ENCODE data around the gene XXYLT1. TPM values are rescaled to one million over a fixed set of nuclear protein-coding genes. Genes with fewer than 3 reads are reported as not detected.

The XXYLT1 gene
- total RNA-seq, 1 donor from 2014 or later = 16.4 TPM

- no peaks in the 10 kb centered on the region for H3K9me3 ChIP-seq (ENCODE audit: low read depth)
- no peak for TF ChIP-seq EZH2 (IDR thresholded peaks at IDR 0.05)
- no peak for TF ChIP-seq EZH2phosphoT487 (IDR thresholded peaks at IDR 0.05)
- TF ChIP-seq CTCF (IDR thresholded peaks at IDR 0.05) = no peak
- peaks cover 6% of the 10 kb centered on the region for H3K27me3 Mint-ChIP-seq (ENCODE audit: insufficient read depth, low read depth)
- peaks cover 13% of the 10 kb centered on the region for H4K20me1 ChIP-seq (ENCODE audit: low read depth)
- no peak for DNase-seq (ENCODE audit: low spot score)
- H3K79me2 ChIP-seq (ENCODE audit: low read depth) = peaks cover 82% of the 10 kb centered on the region
- H3K36me3 ChIP-seq = no peaks in the 10 kb centered on the region
- H3F3A ChIP-seq (ENCODE audit: low read depth) = peaks cover 9% of the 10 kb centered on the region
- no peak overlapping the region for H3K27ac Mint-ChIP-seq
- peaks cover 42% of the 10 kb centered on the region for H3K4me1 ChIP-seq
- no peaks in the 10 kb centered on the region for H3K9me3 Mint-ChIP-seq
- H3K4me2 ChIP-seq = peak overlapping the region; percentile 74
- no peak overlapping the region for H3K4me3 ChIP-seq
- peaks cover 17% of the 10 kb centered on the region for H3K36me3 Mint-ChIP-seq
- no peak overlapping the region for H3K27ac ChIP-seq
- H3K9ac ChIP-seq = no peak overlapping the region
- peaks cover 57% of the 10 kb centered on the region for H3K4me1 Mint-ChIP-seq
- H3K27me3 ChIP-seq = no peaks in the 10 kb centered on the region
- no peak overlapping the region for H2AFZ ChIP-seq (replicated peaks)
- no peak overlapping the region for H3K4me3 Mint-ChIP-seq
These were observed 19.5 kb downstream of the XXYLT1 start for GRCh38 chr3:195251336-195252065.

DNA sequence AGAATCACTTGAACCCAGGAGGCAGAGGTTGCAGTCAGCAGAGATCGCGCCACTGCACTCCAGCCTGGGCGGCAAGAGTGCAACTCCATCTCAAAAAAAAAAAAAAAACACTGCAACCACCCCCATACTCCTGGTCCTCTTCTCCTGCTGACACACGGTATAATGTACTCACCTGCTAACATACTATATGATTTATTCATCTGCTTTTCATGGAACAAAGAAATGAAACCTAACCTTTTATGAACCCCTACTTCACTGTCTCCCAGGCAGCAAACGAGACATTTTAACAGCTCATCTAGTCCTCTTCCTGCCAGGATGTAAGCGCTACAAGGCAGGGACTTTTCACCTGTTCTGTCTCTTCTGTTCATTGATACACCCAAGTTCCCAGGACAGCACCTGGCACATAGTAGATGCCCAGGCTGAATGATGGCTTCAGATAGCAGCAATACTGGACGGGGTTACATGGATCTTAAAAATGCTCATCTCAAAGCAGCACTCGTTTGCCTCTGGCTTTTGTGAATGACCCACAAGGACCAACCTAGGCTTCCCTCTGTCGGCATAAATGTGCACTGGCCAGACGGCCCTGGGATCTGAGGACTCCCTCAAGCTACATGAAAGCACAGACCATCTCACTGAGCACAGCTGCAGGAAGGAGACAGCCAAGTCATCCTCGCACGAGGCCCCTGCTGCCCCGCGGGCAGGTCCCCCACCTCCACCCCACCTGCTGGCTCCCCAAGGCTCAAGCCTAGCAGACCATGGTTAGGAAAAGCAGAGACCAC lies 20.3 kb downstream of the XXYLT1 start:
- H3K9me3 ChIP-seq (ENCODE audit: low read depth) = no peaks in the 10 kb centered on the region
- no peaks in the 10 kb centered on the region for H3K36me3 ChIP-seq
- H3K27me3 ChIP-seq = no peaks in the 10 kb centered on the region
- H3K4me2 ChIP-seq = no peak overlapping the region
- H2AFZ ChIP-seq (replicated peaks) = no peak overlapping the region
- Mint-ChIP-seq H3K27ac (peak overlapping the region; percentile 52), H3K4me1 (peaks cover 58% of the 10 kb centered on the region), H3K27me3 (ENCODE audit: insufficient read depth, low read depth) (peaks cover 6% of the 10 kb centered on the region), H3K4me3 (no peak overlapping the region), H3K9me3 (no peaks in the 10 kb centered on the region), H3K36me3 (peaks cover 24% of the 10 kb centered on the region)
- TF ChIP-seq CTCF (IDR thresholded peaks at IDR 0.05) (no peak), EZH2phosphoT487 (IDR thresholded peaks at IDR 0.05) (no peak), EZH2 (IDR thresholded peaks at IDR 0.05) (no peak)
- H3F3A ChIP-seq (ENCODE audit: low read depth) = peaks cover 9% of the 10 kb centered on the region
- no peak for DNase-seq (ENCODE audit: low spot score)
- H4K20me1 ChIP-seq (ENCODE audit: low read depth) = peaks cover 7% of the 10 kb centered on the region
- no peak overlapping the region for H3K27ac ChIP-seq
- H3K9ac ChIP-seq = no peak overlapping the region
- H3K4me3 ChIP-seq = no peak overlapping the region
- H3K79me2 ChIP-seq (ENCODE audit: low read depth) = peaks cover 75% of the 10 kb centered on the region
- peaks cover 42% of the 10 kb centered on the region for H3K4me1 ChIP-seq

GRCh38 chr3:195249858-195250464 lies 21.0 kb downstream of the XXYLT1 start:
- H3K9me3 Mint-ChIP-seq = no peaks in the 10 kb centered on the region
- no peak overlapping the region for H3K9ac ChIP-seq
- no peak overlapping the region for H3K4me3 Mint-ChIP-seq
- peaks cover 53% of the 10 kb centered on the region for H3K4me1 Mint-ChIP-seq
- no peak overlapping the region for H3K4me2 ChIP-seq
- no peak overlapping the region for H3K27ac ChIP-seq
- no peak for DNase-seq (ENCODE audit: low spot score)
- H3K9me3 ChIP-seq (ENCODE audit: low read depth) = no peaks in the 10 kb centered on the region
- peaks cover 68% of the 10 kb centered on the region for H3K79me2 ChIP-seq (ENCODE audit: low read depth)
- peaks cover 28% of the 10 kb centered on the region for H3K36me3 Mint-ChIP-seq
- peaks cover 7% of the 10 kb centered on the region for H4K20me1 ChIP-seq (ENCODE audit: low read depth)
- peaks cover 38% of the 10 kb centered on the region for H3K4me1 ChIP-seq
- peak overlapping the region; percentile 66 for H3K27ac Mint-ChIP-seq
- H3K36me3 ChIP-seq = no peaks in the 10 kb centered on the region
- no peak overlapping the region for H3K4me3 ChIP-seq
- TF ChIP-seq CTCF (IDR thresholded peaks at IDR 0.05) = no peak
- no peak for TF ChIP-seq EZH2 (IDR thresholded peaks at IDR 0.05)
- no peak overlapping the region for H2AFZ ChIP-seq (replicated peaks)
- peaks cover 9% of the 10 kb centered on the region for H3F3A ChIP-seq (ENCODE audit: low read depth)
- peaks cover 6% of the 10 kb centered on the region for H3K27me3 Mint-ChIP-seq (ENCODE audit: insufficient read depth, low read depth)
- no peaks in the 10 kb centered on the region for H3K27me3 ChIP-seq
